Breast epithelium (tissue), 4 donors: ENCODE data around the gene SRGAP2C. TPM values are rescaled to one million over a fixed set of nuclear protein-coding genes. Genes with fewer than 3 reads are reported as not detected.
"Not testable (repeated sequence)": the region's sequence is repeated elsewhere in the genome, so short reads cannot be mapped to it uniquely, and the experiment has no call there.

Source experiments
- DNase-seq, 2 donors: peaks; one replicate each; pipeline ENCODE4 v3.0.0-alpha.2; 2019; ENCODE audit warnings: low spot score in 2 of 2
- H3K27ac ChIP-seq, 2 donors: fragments of 200-600 bp; sonication (generic) in 1 of 2; one replicate each; pipeline ENCODE4 v1.5.1; 2016 to 2019; ENCODE audit warnings: mild to moderate bottlenecking in 1 of 2
- H3K27me3 ChIP-seq, 2 donors: fragments of 200-600 bp; sonication (generic) in 1 of 2; one replicate each; pipeline versions ENCODE4 v1.5.1 to v1.6.0; 2017 to 2019; ENCODE audit warnings: control low read depth in 1 of 2, mild to moderate bottlenecking in 1 of 2
- H3K36me3 ChIP-seq: fragments of 200-600 bp; one replicate; pipeline ENCODE4 v1.5.1; 2019
- H3K4me1 ChIP-seq, 2 donors: fragments of 200-600 bp; sonication (generic); one replicate each; pipeline ENCODE4 v1.5.1; 2016 to 2019; ENCODE audit warnings: control low read depth in 1 of 2
- H3K4me3 ChIP-seq, 3 donors: fragments of 200-600 bp; sonication (generic); 1 replicate in 2 of 3; 2 replicates in 1 of 3; pipeline ENCODE4 v1.5.1; 2016 to 2019; ENCODE audit warnings: mild to moderate bottlenecking in 3 of 3, moderate library complexity in 2 of 3
- H3K9me3 ChIP-seq, 2 donors: fragments of 200-600 bp; sonication (generic) in 1 of 2; one replicate each; pipeline ENCODE4 v1.5.1; 2016 to 2019; ENCODE audit warnings: control low read depth in 1 of 2
- intact Hi-C: fragments of 100-400 bp; cut with DNase I; formaldehyde crosslinking; loops from one replicate; pipeline ENCODE4 v1.15.1; 2023; ENCODE audit warnings: low total_unique reads
- total RNA-seq, 3 donors: library from RNA; depleted of rRNA; stranded (reverse); fragments of >200 nt; gene quantifications; one replicate each; pipeline ENCODE4 v1.1.0, GENCODE V29; 2016

The SRGAP2C gene
- total RNA-seq, 3 donors from 2014 or later = 17.0 to 37.0 (median 17.7) TPM

DNA sequence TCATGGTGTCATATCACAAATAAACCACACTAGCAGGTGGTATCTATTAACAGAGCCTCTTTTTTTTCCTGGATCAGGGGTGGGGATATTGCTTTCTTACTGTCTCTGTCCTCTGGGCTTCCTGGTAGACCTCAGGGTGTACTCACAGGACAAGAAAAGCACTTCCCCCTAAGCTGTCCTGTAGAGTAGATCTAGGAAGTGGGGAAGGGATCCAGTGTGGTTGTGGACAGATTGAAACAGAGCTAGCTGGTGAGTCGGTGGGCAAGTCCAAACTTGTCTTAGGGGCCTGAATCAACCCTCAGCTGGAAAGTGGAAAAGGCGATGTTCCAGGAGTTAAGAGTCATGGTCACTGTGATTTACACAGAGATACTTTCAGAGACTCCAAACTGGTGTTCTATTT is 96.7 kb downstream of the SRGAP2C start:
- H3K27ac ChIP-seq, DNase-seq, H3K27me3 ChIP-seq, H3K36me3 ChIP-seq, H3K4me1 ChIP-seq, H3K9me3 ChIP-seq, intact Hi-C loops, H3K4me3 ChIP-seq: not testable (repeated sequence)

- H3K36me3 ChIP-seq, H3K4me1 ChIP-seq, H3K4me3 ChIP-seq, H3K27ac ChIP-seq, H3K27me3 ChIP-seq, H3K9me3 ChIP-seq, DNase-seq, intact Hi-C loops: not testable (repeated sequence)
Observed at GRCh38 chr1:121283587-121284180, 98.9 kb downstream of the SRGAP2C start.

GRCh38 chr1:121292590-121292989 is 107.8 kb downstream of the SRGAP2C start:
- H3K4me1 ChIP-seq, intact Hi-C loops, H3K27ac ChIP-seq, H3K27me3 ChIP-seq, DNase-seq, H3K9me3 ChIP-seq, H3K4me3 ChIP-seq, H3K36me3 ChIP-seq: not testable (repeated sequence)

DNA sequence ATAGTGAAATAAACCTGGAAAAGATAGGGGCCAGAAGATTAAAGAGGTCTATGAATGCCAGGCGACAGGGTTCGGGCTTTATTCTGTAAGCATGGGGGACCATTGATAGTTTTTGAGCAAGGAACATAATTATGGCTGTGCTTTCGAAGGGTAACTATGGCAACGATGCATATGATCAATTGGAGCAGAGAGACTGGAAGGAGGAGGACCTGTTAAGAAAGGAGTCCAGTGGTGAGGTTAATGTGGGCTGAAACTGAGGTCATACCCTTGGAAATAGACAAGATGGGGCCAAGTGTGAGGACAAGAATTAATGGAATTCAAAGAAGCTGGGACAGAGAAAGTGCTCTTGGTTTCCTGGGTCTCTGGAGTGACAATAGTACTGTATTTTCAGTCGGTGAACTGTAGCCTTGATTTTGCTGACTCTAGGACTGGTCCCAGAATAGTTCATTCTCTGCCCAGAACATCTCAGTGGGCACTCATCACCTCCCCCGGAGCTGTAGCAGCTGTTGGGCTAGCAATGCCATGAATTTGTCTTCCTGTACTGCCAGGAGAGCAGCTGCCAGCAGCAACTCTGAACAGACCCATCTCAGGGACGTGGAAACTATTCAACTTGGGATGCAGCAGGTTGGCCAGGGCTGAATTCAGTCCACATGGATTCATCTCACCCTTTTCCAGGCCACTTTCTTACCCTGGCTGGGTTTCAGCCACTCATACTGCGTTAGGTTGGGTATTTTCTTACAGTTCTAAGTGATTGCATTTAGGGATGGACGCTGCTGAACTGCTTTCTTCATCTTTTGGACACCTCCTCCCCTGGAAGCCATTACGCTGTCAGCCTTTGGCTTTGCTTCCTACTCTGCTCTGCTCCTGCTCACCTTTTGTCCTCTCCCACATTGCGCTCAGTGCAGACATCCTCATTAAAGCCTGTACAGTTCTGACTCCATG is 108.8 kb downstream of the SRGAP2C start:
- DNase-seq, H3K9me3 ChIP-seq, H3K4me3 ChIP-seq, H3K36me3 ChIP-seq, H3K27ac ChIP-seq, H3K27me3 ChIP-seq, H3K4me1 ChIP-seq, intact Hi-C loops: not testable (repeated sequence)

DNA sequence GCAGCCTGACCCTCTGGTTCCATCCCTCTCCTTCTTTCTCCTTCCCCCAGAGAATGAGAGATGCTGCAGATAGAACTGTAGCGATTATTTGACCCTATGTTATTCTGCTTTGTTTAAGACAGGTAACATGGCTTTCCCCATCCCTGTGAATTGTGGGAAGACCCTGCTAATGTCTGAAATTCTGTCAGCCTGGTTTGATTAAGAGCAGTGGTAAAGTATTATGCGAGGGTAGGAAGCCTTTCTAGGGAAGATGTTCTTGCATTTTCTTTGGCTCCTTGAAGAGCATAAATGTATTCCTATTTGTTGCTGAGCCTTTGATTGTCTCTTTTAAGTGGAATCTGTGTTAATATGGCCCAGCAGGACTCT is 109.4 kb downstream of the SRGAP2C start:
- H3K36me3 ChIP-seq, H3K27ac ChIP-seq, intact Hi-C loops, DNase-seq, H3K4me3 ChIP-seq, H3K9me3 ChIP-seq, H3K27me3 ChIP-seq, H3K4me1 ChIP-seq: not testable (repeated sequence)

DNA sequence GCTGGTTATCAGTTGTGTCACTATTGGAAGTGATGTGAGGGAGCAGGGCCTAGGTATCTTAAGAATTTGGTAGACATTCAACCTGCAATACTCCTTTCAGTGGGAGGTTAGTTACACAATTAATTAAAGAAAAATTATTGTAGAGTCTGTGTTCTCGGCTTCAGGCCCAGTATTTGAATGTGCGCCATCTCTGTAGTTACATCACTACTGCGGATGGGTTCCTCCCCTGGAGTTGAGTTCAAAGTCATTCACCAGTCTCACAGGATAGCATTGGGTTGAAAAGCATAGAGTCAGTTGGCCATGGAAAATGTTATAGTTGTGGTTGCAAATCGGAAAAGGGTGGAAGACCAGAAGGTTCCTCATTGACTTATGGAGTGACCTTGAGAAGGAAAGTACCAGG is 111.8 kb downstream of the SRGAP2C start:
- H3K27ac ChIP-seq, H3K9me3 ChIP-seq, H3K36me3 ChIP-seq, H3K4me1 ChIP-seq, H3K27me3 ChIP-seq, intact Hi-C loops, DNase-seq, H3K4me3 ChIP-seq: not testable (repeated sequence)

- DNase-seq, H3K4me1 ChIP-seq, H3K4me3 ChIP-seq, H3K36me3 ChIP-seq, intact Hi-C loops, H3K9me3 ChIP-seq, H3K27me3 ChIP-seq, H3K27ac ChIP-seq: not testable (repeated sequence)
Observed at GRCh38 chr1:121298529-121298928, 113.8 kb downstream of the SRGAP2C start.

DNA sequence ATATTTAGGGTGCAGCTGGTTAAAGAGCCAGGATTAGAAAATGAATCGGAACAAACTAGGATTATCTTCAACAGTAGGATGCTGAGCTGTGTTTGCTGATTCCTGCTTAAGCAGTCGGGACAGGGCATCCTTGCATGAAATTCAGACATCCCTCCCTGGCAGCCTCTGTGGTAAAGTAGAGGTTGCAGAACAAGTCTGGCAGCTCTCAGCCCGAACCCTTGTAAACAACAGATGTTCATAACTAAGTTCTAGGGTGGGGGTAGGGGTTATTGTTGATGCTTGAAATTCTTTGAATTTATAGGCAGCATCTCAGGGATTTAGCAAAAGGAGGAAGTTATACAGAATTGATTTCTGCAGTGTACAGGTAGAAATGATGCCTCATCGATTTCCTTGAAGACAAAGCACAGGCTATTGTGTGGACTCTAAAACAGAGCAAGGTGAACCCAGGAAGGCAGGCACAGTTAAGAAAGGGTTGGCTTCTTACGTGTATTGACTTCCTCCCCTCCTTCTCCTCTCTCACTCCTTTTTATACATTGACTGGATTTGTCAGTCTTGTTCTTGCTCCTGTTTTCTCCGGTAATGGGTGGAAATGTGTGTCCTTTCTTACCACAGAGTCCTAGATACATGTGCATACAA is 114.9 kb downstream of the SRGAP2C start:
- not testable (repeated sequence) for DNase-seq

GRCh38 chr1:121301876-121302275 is 117.1 kb downstream of the SRGAP2C start:
- intact Hi-C loops, H3K27ac ChIP-seq, H3K4me3 ChIP-seq, H3K36me3 ChIP-seq, H3K9me3 ChIP-seq, H3K4me1 ChIP-seq, DNase-seq, H3K27me3 ChIP-seq: not testable (repeated sequence)

More for the DNA sequence above, 114.9 kb downstream of the SRGAP2C start:
- H3K36me3 ChIP-seq, H3K27me3 ChIP-seq, intact Hi-C loops, H3K4me1 ChIP-seq, H3K9me3 ChIP-seq, H3K4me3 ChIP-seq: not testable (repeated sequence)
- H3K27ac ChIP-seq = peak overlapping the region in 1 of 2 donors; percentile 25

DNA sequence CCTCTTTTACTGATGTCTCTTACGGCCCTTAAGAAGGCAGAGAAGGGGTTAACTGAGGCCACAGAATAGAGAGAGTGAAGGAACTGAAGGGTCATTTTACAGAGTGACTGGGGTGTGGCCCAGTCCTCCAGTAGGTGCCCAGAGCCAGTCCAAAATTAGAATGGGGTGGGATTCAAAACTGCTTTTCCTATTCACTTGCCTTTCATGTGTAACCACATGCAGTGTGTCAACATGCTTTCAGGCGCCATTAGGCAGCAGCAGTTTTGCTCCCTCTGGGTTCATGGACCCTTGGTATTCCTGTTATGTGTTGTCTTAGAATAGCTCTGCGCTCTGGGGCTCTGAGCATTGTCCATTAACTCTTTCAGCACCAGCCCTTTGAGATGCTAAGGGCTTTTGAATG is 123.0 kb downstream of the SRGAP2C start:
- H3K27me3 ChIP-seq, H3K9me3 ChIP-seq, H3K4me3 ChIP-seq, H3K27ac ChIP-seq, H3K4me1 ChIP-seq, intact Hi-C loops, DNase-seq, H3K36me3 ChIP-seq: not testable (repeated sequence)

- H3K9me3 ChIP-seq, H3K4me1 ChIP-seq, H3K27me3 ChIP-seq, DNase-seq, intact Hi-C loops, H3K4me3 ChIP-seq, H3K27ac ChIP-seq, H3K36me3 ChIP-seq: not testable (repeated sequence)
Observed at GRCh38 chr1:121315509-121315908, 130.7 kb downstream of the SRGAP2C start.

DNA sequence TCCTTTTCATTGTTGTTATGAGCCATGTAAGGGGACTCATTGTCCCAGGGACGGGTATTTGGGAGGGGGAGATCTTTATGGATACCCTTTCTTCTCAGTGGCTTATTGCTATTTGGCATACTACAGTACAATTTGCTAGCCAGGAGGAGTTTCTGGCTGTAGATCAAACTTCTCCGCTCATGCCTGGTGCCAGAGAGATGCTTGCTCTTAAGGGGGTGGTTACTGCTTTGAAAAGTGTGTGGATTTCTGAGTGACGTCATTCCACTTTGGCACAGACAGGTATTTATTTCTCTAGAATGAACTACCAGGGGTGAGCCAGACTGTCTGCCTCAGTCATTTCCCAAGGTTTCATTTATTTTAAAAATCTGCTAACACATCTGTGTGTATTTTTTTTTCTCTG is 131.3 kb downstream of the SRGAP2C start:
- H3K9me3 ChIP-seq, DNase-seq, intact Hi-C loops, H3K4me1 ChIP-seq, H3K27me3 ChIP-seq, H3K4me3 ChIP-seq, H3K36me3 ChIP-seq, H3K27ac ChIP-seq: not testable (repeated sequence)
